GM19438 (cell line): ENCODE data around the gene SYNGAP1.
A peak's percentile ranks its signal among the peaks of the same experiment; 100 is the strongest.
"Not testable (repeated sequence)": the region's sequence is repeated elsewhere in the genome, so short reads cannot be mapped to it uniquely, and the experiment has no call there.

Experiments used
- ATAC-seq: cut with Tn5 transposase; IDR thresholded peaks from one replicate; pipeline ENCODE4 v1.9.1; 2021; ENCODE audit warnings: low read depth; ENCODE audit not compliant: unreplicated experiment

Gene SYNGAP1

GRCh38 chr6:33399881-33400280 is 20.0 kb upstream of the SYNGAP1 start:
- ATAC-seq = not testable (repeated sequence)

GRCh38 chr6:33404884-33405283 is 15.0 kb upstream of the SYNGAP1 start:
- ATAC-seq = no peak

- no peak for ATAC-seq
These were observed 14.4 kb upstream of the SYNGAP1 start for GRCh38 chr6:33405386-33405940.

GRCh38 chr6:33406126-33406525 is 13.7 kb upstream of the SYNGAP1 start:
- no peak for ATAC-seq

GRCh38 chr6:33407132-33407718 is 12.6 kb upstream of the SYNGAP1 start:
- no peak for ATAC-seq

GRCh38 chr6:33410050-33410710 is 9.7 kb upstream of the SYNGAP1 start:
- peak; percentile 71 for ATAC-seq

- peak; percentile 33 for ATAC-seq
These were observed 8.9 kb upstream of the SYNGAP1 start, which contains the start of gene PHF1 for GRCh38 chr6:33410711-33411631. Gene PHF1, plus strand, starts transcription at chr6:33411014. Its CDS starts 1,250 bp downstream, at chr6:33412264.

GRCh38 chr6:33411632-33412005 is 8.2 kb upstream of the SYNGAP1 start:
- no peak for ATAC-seq

GRCh38 chr6:33412140-33413009 is 7.5 kb upstream of the SYNGAP1 start:
- no peak for ATAC-seq

- no peak for ATAC-seq
These were observed 6.4 kb upstream of the SYNGAP1 start for GRCh38 chr6:33413241-33414120.

GRCh38 chr6:33414592-33415271 is 5.1 kb upstream of the SYNGAP1 start:
- no peak for ATAC-seq

- no peak for ATAC-seq
These were observed 4.0 kb upstream of the SYNGAP1 start for GRCh38 chr6:33415831-33416230.

- ATAC-seq = no peak
These were observed 3.3 kb upstream of the SYNGAP1 start for GRCh38 chr6:33416386-33417127.

- ATAC-seq = no peak
These were observed 2.5 kb upstream of the SYNGAP1 start for GRCh38 chr6:33417128-33417902.

- ATAC-seq = peak; percentile 87
These were observed 1.8 kb upstream of the SYNGAP1 start, which contains the start of gene CUTA for GRCh38 chr6:33417903-33418689. Gene CUTA, minus strand, starts transcription at chr6:33418107. Its CDS starts 107 bp downstream, at chr6:33418000.

- ATAC-seq = no peak
These were observed 1.1 kb upstream of the SYNGAP1 start for GRCh38 chr6:33418690-33419291.
